Ovary (tissue), 3 donors: ENCODE measurements around the gene TMTC2.

Experiments used
- POLR2A ChIP-seq: fragments of 450-650 bp; IDR thresholded peaks from one replicate; pipeline ENCODE4 v1.6.1; 2017; ENCODE audit warnings: antibody characterized with exemption, mild to moderate bottlenecking, moderate library complexity
- TF ChIP-seq, protein P1 (sequence below), 3 donors: fragments of 450-650 bp in 2 of 3; fragments of 200-600 bp in 1 of 3; IDR thresholded peaks; one replicate each; pipeline versions ENCODE4 v1.5.1 to v1.8.0; 2016 to 2022; ENCODE audit warnings: antibody characterized with exemption in 3 of 3, mild to moderate bottlenecking in 1 of 3
- donor health status: DM: no; HTN: no; CAD: no.

DNA sequence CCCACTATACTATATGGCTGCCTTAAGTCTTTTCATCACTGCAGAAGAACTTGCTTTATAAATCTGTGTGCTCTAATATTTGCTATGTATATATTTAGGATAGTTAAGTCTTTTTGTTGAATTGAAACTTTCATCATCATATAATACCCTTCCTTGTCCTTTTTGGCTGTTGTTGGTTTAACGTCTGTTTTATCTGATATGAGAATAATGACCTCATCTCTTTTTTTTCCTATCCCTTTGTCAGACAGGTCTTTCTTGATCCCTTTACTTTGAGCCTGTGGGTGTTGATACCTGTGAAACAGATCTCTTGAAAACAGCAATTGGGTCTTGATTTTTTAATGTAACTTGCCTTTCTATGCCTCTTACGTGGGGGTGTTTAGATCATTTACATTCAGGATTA lies 316.3 kb downstream of the TMTC2 start:
- TF ChIP-seq POLR2A, result no peak
- TF ChIP-seq, protein P1, sequence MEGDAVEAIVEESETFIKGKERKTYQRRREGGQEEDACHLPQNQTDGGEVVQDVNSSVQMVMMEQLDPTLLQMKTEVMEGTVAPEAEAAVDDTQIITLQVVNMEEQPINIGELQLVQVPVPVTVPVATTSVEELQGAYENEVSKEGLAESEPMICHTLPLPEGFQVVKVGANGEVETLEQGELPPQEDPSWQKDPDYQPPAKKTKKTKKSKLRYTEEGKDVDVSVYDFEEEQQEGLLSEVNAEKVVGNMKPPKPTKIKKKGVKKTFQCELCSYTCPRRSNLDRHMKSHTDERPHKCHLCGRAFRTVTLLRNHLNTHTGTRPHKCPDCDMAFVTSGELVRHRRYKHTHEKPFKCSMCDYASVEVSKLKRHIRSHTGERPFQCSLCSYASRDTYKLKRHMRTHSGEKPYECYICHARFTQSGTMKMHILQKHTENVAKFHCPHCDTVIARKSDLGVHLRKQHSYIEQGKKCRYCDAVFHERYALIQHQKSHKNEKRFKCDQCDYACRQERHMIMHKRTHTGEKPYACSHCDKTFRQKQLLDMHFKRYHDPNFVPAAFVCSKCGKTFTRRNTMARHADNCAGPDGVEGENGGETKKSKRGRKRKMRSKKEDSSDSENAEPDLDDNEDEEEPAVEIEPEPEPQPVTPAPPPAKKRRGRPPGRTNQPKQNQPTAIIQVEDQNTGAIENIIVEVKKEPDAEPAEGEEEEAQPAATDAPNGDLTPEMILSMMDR (IDR thresholded peaks at IDR 0.05), result no peak
